OCI-LY1 (cell line): ENCODE data around the gene TST.

Experiments used
- H2AFZ ChIP-seq: fragments of 200-600 bp; sonication (generic), shearing (Covaris generic); 2 replicates; pipeline ENCODE4 v1.6.0; 2014; ENCODE audit warnings: antibody characterized with exemption, mild to moderate bottlenecking, low read length
- H3F3A ChIP-seq: fragments of 200-600 bp; sonication (generic), shearing (Covaris generic); 2 replicates; pipeline ENCODE4 v1.6.0; 2014; ENCODE audit warnings: mild to moderate bottlenecking, antibody characterized with exemption, low read length, moderate library complexity; ENCODE audit not compliant: insufficient read depth
- H3K27ac ChIP-seq: fragments of 200-600 bp; sonication (generic); 2 replicates; pipeline ENCODE4 v1.5.1; 2014; ENCODE audit warnings: low read length, mixed run types, mild to moderate bottlenecking, low read depth; ENCODE audit not compliant: poor library complexity, severe bottlenecking
- H3K27me3 ChIP-seq: fragments of 200-600 bp; sonication (generic); 2 replicates; pipeline ENCODE4 v1.6.0; 2014; ENCODE audit warnings: antibody characterized with exemption, mild to moderate bottlenecking, low read length, moderate library complexity; ENCODE audit not compliant: insufficient read depth
- H3K36me3 ChIP-seq: fragments of 200-600 bp; sonication (generic); 2 replicates; pipeline ENCODE4 v1.6.1; 2014; ENCODE audit warnings: mild to moderate bottlenecking, antibody characterized with exemption, low read length, moderate library complexity, mixed read lengths; ENCODE audit not compliant: insufficient read depth
- H3K4me1 ChIP-seq: fragments of 200-600 bp; sonication (generic); 2 replicates; pipeline ENCODE4 v1.5.1; 2014; ENCODE audit warnings: mild to moderate bottlenecking, low read length, moderate library complexity; ENCODE audit not compliant: insufficient read depth, severe bottlenecking
- H3K4me2 ChIP-seq: fragments of 200-600 bp; sonication (generic), shearing (Covaris generic); 2 replicates; pipeline ENCODE4 v1.6.1; 2014; ENCODE audit warnings: low read length
- H3K4me3 ChIP-seq: fragments of 200-600 bp; sonication (generic); 2 replicates; pipeline ENCODE4 v1.5.1; 2014; ENCODE audit warnings: low read length, low read depth, mild to moderate bottlenecking, mixed read lengths; ENCODE audit not compliant: poor library complexity, severe bottlenecking
- H3K79me2 ChIP-seq: fragments of 200-600 bp; shearing (Covaris generic); 2 replicates; pipeline ENCODE4 v1.6.1; 2016; ENCODE audit warnings: mixed run types, low read length, mixed read lengths; ENCODE audit not compliant: insufficient read depth
- H3K9ac ChIP-seq: fragments of 200-600 bp; sonication (generic), shearing (Covaris generic); 2 replicates; pipeline ENCODE4 v1.6.1; 2014; ENCODE audit warnings: mild to moderate bottlenecking, low read length, mixed read lengths
- H3K9me2 ChIP-seq: fragments of 200-600 bp; sonication (generic), shearing (Covaris generic); 2 replicates; pipeline ENCODE4 v1.6.1; 2014; ENCODE audit warnings: low read depth, mild to moderate bottlenecking, low read length, mixed read lengths
- H3K9me3 ChIP-seq: fragments of 200-600 bp; shearing (Covaris generic); 2 replicates; pipeline ENCODE4 v1.6.1; 2014; ENCODE audit warnings: low read length, mixed read lengths
- H4K20me1 ChIP-seq: fragments of 200-600 bp; sonication (generic), shearing (Covaris generic); 2 replicates; pipeline ENCODE4 v1.6.0; 2016; ENCODE audit warnings: mild to moderate bottlenecking, low read length; ENCODE audit not compliant: insufficient read depth
- EZH2 ChIP-seq: fragments of 200-600 bp; sonication (generic), shearing (Covaris generic); IDR thresholded peaks from 2 replicates; pipeline ENCODE4 v1.8.0; 2017; ENCODE audit warnings: borderline replicate concordance, mixed run types, mild to moderate bottlenecking, antibody characterized with exemption, low read length, moderate library complexity, mixed read lengths
- TF ChIP-seq, protein P1 (sequence below): fragments of 200-600 bp; sonication (generic), shearing (Covaris generic); IDR thresholded peaks from 2 replicates; pipeline ENCODE4 v1.5.1; 2017; ENCODE audit warnings: mild to moderate bottlenecking, antibody characterized with exemption, low read length, moderate library complexity, mixed read lengths

The TST gene

DNA sequence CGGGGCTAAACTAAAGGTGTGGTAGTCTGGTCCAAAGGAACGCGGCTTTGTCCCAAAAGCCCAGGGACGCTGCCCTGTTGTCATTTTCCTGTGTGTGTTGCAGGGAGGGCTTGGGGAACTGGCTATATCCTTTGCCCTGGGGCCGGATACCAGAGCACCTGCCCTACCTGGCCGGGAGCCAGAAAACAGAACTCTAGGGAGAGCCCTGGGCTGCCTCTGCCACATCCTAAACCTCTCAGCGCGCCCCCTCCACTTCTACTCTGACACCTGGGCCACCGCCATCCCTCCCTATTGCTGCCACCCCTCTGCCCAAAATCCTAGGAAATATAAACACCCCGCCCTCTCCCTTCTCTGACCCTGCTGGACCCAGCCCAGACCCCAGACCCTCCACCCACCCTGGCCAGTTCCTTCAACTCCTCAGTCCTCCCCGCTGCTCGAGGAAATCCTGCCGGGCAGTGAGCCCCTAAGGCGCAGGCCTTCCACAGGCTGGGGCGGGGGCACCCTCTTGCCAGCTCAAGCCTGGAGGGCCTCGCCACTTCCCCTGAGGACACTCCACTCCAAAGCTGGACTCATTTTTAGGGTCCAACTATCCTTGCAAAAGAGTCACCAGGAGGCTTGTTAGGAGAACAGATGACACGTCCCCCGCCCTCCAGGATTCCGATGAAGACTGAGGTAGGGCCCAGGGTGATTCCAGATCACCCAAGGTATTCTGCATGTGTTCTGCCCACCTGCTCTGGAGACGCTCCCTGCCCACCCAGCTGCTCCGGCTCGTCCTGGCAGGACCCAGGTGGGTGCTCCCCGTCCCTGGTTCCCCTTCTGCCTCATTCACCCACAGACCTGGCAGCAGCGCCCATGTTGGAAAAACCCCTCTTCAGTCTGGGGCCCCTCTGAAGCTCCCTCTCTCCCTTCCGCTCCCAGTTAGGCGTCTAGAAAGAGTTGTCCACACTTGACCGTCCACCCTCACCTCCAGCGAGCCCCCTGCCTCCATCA is 44.5 kb upstream of the TST start:
- H3K27me3 ChIP-seq = peaks cover 12% of the 10 kb centered on the region; the same call in 1 of the 2 replicates
- no peak overlapping the region for H3K4me2 ChIP-seq
- H3K9me3 ChIP-seq = no peaks in the 10 kb centered on the region
- no peaks in the 10 kb centered on the region for H3K36me3 ChIP-seq
- no peak for TF ChIP-seq EZH2
- H3K9me2 ChIP-seq = no peaks in the 10 kb centered on the region
- H4K20me1 ChIP-seq = no peaks in the 10 kb centered on the region
- no peaks in the 10 kb centered on the region for H3K79me2 ChIP-seq
- H2AFZ ChIP-seq = no peak overlapping the region
- no peak overlapping the region for H3K9ac ChIP-seq
- H3K27ac ChIP-seq = no peak overlapping the region
- H3K4me3 ChIP-seq = no peak overlapping the region
- no peaks in the 10 kb centered on the region for H3F3A ChIP-seq
- no peaks in the 10 kb centered on the region for H3K4me1 ChIP-seq

DNA sequence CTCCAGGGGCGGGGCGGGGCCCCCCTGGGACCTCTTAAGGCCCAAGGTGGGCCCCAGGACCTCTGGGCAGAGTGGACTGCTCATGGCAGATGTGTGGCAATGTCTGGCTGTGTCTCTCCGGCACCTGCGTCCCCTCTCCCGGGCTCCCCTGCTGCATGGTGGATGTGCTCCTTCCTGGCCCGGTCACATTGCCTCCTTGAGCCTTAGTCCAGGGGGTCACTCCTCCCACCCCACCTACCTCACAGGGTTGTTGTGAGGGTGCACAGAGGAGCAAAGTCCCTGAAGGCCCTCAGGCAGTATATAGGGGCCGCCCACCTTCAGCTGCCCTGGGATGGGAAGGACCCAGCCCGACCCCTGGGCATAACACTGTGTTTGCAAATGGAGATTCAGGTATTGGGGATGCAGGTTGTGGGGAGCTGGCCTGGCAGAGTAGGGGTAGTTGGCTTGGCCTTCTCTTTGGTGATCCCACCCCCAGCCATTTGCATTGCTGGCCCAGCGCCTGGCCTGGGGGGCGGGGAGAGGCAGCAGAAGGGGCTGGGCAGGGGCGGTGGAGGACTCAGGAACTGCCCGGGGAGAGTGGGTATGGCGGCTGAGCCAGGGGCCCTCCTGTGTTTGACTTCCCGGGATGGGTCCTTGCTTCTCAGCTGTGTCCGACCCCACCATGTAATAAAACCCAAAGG is 43.6 kb upstream of the TST start:
- Histone ChIP-seq H3K9me3 (no peaks in the 10 kb centered on the region), H4K20me1 (no peaks in the 10 kb centered on the region), H3F3A (no peaks in the 10 kb centered on the region), H3K79me2 (no peaks in the 10 kb centered on the region), H3K4me2 (no peak overlapping the region), H3K4me1 (no peaks in the 10 kb centered on the region), H3K27ac (no peak overlapping the region), H3K9me2 (no peaks in the 10 kb centered on the region), H3K4me3 (no peak overlapping the region), H2AFZ (no peak overlapping the region), H3K36me3 (no peaks in the 10 kb centered on the region), H3K9ac (no peak overlapping the region), H3K27me3 (peaks cover 9% of the 10 kb centered on the region; the same call in 1 of the 2 replicates)
- TF ChIP-seq, protein P1, sequence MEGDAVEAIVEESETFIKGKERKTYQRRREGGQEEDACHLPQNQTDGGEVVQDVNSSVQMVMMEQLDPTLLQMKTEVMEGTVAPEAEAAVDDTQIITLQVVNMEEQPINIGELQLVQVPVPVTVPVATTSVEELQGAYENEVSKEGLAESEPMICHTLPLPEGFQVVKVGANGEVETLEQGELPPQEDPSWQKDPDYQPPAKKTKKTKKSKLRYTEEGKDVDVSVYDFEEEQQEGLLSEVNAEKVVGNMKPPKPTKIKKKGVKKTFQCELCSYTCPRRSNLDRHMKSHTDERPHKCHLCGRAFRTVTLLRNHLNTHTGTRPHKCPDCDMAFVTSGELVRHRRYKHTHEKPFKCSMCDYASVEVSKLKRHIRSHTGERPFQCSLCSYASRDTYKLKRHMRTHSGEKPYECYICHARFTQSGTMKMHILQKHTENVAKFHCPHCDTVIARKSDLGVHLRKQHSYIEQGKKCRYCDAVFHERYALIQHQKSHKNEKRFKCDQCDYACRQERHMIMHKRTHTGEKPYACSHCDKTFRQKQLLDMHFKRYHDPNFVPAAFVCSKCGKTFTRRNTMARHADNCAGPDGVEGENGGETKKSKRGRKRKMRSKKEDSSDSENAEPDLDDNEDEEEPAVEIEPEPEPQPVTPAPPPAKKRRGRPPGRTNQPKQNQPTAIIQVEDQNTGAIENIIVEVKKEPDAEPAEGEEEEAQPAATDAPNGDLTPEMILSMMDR = no peak
- TF ChIP-seq EZH2 = no peak

DNA sequence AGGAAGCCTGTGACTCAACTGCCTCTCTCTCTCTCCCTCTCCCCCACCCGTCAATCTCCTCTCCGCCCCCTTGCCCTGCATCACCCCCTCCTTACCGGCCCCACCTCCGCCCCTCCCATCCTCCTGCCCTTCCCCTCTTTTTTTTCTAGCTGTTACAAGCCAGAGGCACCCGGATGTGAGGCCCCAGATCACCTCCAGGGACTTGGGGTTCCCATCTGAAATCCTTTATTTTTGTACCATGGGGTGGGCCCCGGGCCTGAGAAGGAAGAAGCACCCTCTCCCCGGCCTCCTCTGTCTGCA is 43.1 kb upstream of the TST start:
- Histone ChIP-seq H3K79me2 (no peaks in the 10 kb centered on the region), H3K27ac (no peak overlapping the region), H3K9ac (no peak overlapping the region), H2AFZ (no peak overlapping the region), H3F3A (no peaks in the 10 kb centered on the region), H3K4me1 (no peaks in the 10 kb centered on the region), H4K20me1 (no peaks in the 10 kb centered on the region), H3K36me3 (no peaks in the 10 kb centered on the region), H3K4me2 (no peak overlapping the region), H3K9me3 (no peaks in the 10 kb centered on the region), H3K9me2 (no peaks in the 10 kb centered on the region), H3K4me3 (no peak overlapping the region), H3K27me3 (peaks cover 7% of the 10 kb centered on the region; the same call in 1 of the 2 replicates)
- TF ChIP-seq, protein P1 = no peak
- TF ChIP-seq EZH2 = no peak
